ENCODE measurements around the gene PAPPA2. TPM values are rescaled to one million over a fixed set of nuclear protein-coding genes. Genes with fewer than 3 reads are reported as not detected.

PAPPA2 gene
- total RNA-seq, 1 experiment from 2014 or later, result not detected

DNA sequence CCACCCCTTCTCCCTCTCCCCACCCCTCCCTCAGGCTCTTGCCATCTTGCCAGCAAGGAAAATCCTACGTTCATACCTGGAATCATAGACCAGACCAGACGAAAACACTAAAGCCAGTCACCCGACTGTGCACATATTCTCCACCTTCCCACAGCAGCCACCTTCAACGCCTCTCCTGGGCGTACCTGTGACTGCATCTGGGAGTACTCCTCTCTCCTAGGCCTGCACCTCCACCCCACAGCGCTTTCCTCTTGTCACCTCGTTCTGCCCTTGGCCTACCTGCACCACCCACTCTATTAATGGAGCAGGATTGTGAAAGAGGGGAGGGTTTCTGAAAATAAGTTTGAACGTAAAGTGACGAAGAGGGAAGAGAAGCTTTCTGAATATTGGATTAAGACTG is 17.8 kb downstream of the PAPPA2 start:
- no peak for TF ChIP-seq EZH2 (IDR thresholded peaks at IDR 0.05; ENCODE audit: low read depth)
- TF ChIP-seq, protein P1, sequence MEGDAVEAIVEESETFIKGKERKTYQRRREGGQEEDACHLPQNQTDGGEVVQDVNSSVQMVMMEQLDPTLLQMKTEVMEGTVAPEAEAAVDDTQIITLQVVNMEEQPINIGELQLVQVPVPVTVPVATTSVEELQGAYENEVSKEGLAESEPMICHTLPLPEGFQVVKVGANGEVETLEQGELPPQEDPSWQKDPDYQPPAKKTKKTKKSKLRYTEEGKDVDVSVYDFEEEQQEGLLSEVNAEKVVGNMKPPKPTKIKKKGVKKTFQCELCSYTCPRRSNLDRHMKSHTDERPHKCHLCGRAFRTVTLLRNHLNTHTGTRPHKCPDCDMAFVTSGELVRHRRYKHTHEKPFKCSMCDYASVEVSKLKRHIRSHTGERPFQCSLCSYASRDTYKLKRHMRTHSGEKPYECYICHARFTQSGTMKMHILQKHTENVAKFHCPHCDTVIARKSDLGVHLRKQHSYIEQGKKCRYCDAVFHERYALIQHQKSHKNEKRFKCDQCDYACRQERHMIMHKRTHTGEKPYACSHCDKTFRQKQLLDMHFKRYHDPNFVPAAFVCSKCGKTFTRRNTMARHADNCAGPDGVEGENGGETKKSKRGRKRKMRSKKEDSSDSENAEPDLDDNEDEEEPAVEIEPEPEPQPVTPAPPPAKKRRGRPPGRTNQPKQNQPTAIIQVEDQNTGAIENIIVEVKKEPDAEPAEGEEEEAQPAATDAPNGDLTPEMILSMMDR (conservative IDR thresholded peaks at IDR 0.05), result no peak
- H3F3A ChIP-seq (ENCODE audit: insufficient read depth, low read depth), result no peaks in the 10 kb centered on the region
- no peak for DNase-seq
- no peaks in the 10 kb centered on the region for H3K9me2 ChIP-seq (ENCODE audit: insufficient read depth)
- H3K4me3 ChIP-seq, result no peak overlapping the region
- no peak overlapping the region for H2AFZ ChIP-seq
- BruUV-seq (replicated peaks), result no TSS peak
- no peaks in the 10 kb centered on the region for H3K4me1 ChIP-seq (replicated peaks; ENCODE audit: insufficient read depth)
- intact Hi-C loops (cut with micrococcal nuclease; ENCODE audit: unreplicated experiment), result no loop called here
- no peak overlapping the region for H3K4me2 ChIP-seq
- H3K27me3 ChIP-seq (ENCODE audit: insufficient read depth, low read depth), result peaks cover 33% of the 10 kb centered on the region
- H4K20me1 ChIP-seq (ENCODE audit: insufficient read depth), result no peaks in the 10 kb centered on the region
- ChIA-PET POLR2A (ENCODE audit: unreplicated experiment) (no interaction called here), CTCF (no interaction called here)
- no peaks in the 10 kb centered on the region for H3K79me2 ChIP-seq (ENCODE audit: low read depth)
- H3K36me3 ChIP-seq (ENCODE audit: low read depth), result no peaks in the 10 kb centered on the region
- no peak overlapping the region for H3K27ac ChIP-seq
- no peaks in the 10 kb centered on the region; the same call in 1 of the 2 replicates for H3K9me3 ChIP-seq (ENCODE audit: insufficient read depth, low read depth)

DNA sequence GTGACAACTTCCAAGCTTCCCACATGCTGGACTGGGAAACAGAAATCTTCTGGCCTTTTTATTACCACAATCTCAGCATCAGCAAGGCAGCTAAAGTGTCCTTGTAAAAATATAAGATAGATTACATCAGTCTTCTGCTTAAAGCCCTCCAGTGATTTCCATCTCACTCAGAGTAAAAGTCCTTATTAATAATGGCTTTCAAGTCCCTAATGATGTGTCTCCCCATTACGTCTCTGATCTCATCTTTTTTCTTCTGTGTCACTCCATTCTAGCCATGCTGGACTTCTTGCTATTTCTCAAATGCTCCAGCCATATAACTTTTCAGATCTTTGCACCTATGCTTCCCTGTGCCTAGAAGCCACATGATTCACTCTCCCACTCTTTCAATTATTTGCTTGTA is 22.1 kb downstream of the PAPPA2 start:
- H3K36me3 ChIP-seq (ENCODE audit: low read depth), result no peaks in the 10 kb centered on the region
- no peak overlapping the region for H2AFZ ChIP-seq
- ChIA-PET POLR2A (ENCODE audit: unreplicated experiment) (no interaction called here), CTCF (no interaction called here)
- H3F3A ChIP-seq (ENCODE audit: insufficient read depth, low read depth), result no peaks in the 10 kb centered on the region
- no peaks in the 10 kb centered on the region for H3K79me2 ChIP-seq (ENCODE audit: low read depth)
- no peaks in the 10 kb centered on the region for H3K4me1 ChIP-seq (replicated peaks; ENCODE audit: insufficient read depth)
- H3K9me2 ChIP-seq (ENCODE audit: insufficient read depth), result no peaks in the 10 kb centered on the region
- no peak overlapping the region for H3K27ac ChIP-seq
- no peak overlapping the region for H3K4me3 ChIP-seq
- no peaks in the 10 kb centered on the region for H4K20me1 ChIP-seq (ENCODE audit: insufficient read depth)
- BruUV-seq (replicated peaks), result no TSS peak
- TF ChIP-seq, protein P1 (conservative IDR thresholded peaks at IDR 0.05), result no peak
- no peak for TF ChIP-seq EZH2 (IDR thresholded peaks at IDR 0.05; ENCODE audit: low read depth)
- peaks cover 16% of the 10 kb centered on the region for H3K27me3 ChIP-seq (ENCODE audit: insufficient read depth, low read depth)
- intact Hi-C loops (cut with micrococcal nuclease; ENCODE audit: unreplicated experiment), result no loop called here
- no peaks in the 10 kb centered on the region; the same call in 1 of the 2 replicates for H3K9me3 ChIP-seq (ENCODE audit: insufficient read depth, low read depth)
- DNase-seq, result no peak
- H3K4me2 ChIP-seq, result no peak overlapping the region

GRCh38 chr1:176494436-176494835 is 31.5 kb downstream of the PAPPA2 start:
- no TSS peak for BruUV-seq (replicated peaks)
- H3F3A ChIP-seq (ENCODE audit: insufficient read depth, low read depth), result no peaks in the 10 kb centered on the region

More at GRCh38 chr1:176494436-176494835, 31.5 kb downstream of the PAPPA2 start:
- no peak overlapping the region for H2AFZ ChIP-seq
- TF ChIP-seq, protein P1 (conservative IDR thresholded peaks at IDR 0.05), result no peak
- TF ChIP-seq EZH2 (IDR thresholded peaks at IDR 0.05; ENCODE audit: low read depth), result no peak
- H3K79me2 ChIP-seq (ENCODE audit: low read depth), result no peaks in the 10 kb centered on the region
- H3K27me3 ChIP-seq (ENCODE audit: insufficient read depth, low read depth), result no peaks in the 10 kb centered on the region
- H3K4me1 ChIP-seq (replicated peaks; ENCODE audit: insufficient read depth), result no peaks in the 10 kb centered on the region
- no peaks in the 10 kb centered on the region for H3K9me3 ChIP-seq (ENCODE audit: insufficient read depth, low read depth)
- H3K36me3 ChIP-seq (ENCODE audit: low read depth), result no peaks in the 10 kb centered on the region
- ChIA-PET POLR2A (ENCODE audit: unreplicated experiment) (no interaction called here), CTCF (no interaction called here)
- DNase-seq, result no peak
- H4K20me1 ChIP-seq (ENCODE audit: insufficient read depth), result no peaks in the 10 kb centered on the region
- no peak overlapping the region for H3K4me2 ChIP-seq
- H3K4me3 ChIP-seq, result no peak overlapping the region
- H3K9me2 ChIP-seq (ENCODE audit: insufficient read depth), result no peaks in the 10 kb centered on the region
- H3K27ac ChIP-seq, result no peak overlapping the region
- intact Hi-C loops (cut with micrococcal nuclease; ENCODE audit: unreplicated experiment), result no loop called here

Data from PC-9 (cell line).